ENCODE data around the gene SLC26A3.
A peak's percentile ranks its signal among the peaks of the same experiment; 100 is the strongest.

Gene SLC26A3

DNA sequence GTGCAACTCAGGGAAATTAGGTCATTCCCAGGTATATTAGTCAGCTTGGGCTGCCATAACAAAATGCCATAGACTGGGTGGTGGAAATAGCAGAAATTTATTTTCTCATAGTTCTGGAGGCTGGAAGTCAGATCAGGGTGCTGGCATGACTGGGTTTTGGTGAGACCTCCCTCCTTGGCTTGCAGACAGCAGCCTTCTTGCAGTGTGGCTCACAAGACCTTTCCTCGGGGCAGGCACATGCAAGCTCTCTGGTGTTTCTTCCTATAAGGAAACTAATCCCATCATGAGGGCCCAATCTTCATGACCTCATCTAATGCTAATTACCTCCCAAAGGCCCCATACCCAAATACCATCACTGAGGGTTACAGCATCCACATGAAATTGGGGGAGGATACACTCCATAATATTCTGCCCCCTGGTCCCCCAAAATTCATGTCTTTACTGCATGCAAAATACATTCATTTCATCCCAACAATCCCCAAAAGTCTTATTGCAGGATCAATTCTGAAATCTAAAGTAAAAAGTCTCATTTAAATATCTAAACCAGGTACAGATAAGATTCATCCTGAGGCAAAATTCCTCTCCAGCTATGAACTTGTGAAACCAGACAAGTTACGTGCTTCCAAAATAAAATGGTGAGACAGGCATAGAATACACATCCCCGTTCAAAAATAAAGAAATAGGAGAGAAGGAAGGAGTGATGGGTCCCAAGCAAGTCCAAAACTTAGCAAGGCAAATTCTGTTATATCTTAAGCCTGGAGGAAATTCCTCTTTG, 76.5 kb downstream of the SLC26A3 start:
- DNase-seq (ENCODE audit: low read depth) = no peak
- H3K4me3 ChIP-seq (ENCODE audit: low read depth, low read length) = no peak overlapping the region

GRCh38 chr7:107725138-107725740, 77.8 kb downstream of the SLC26A3 start:
- peak; percentile 71 for DNase-seq (ENCODE audit: low read depth)
- peak; percentile 55 for TF ChIP-seq CTCF (IDR thresholded peaks at IDR 0.05; ENCODE audit: low read depth, low read length)
- TF ChIP-seq, protein P1, sequence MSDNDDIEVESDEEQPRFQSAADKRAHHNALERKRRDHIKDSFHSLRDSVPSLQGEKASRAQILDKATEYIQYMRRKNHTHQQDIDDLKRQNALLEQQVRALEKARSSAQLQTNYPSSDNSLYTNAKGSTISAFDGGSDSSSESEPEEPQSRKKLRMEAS (IDR thresholded peaks at IDR 0.05; ENCODE audit: low read depth, low read length) = no peak
- H3K4me3 ChIP-seq (ENCODE audit: low read depth, low read length) = no peak overlapping the region

More for the DNA sequence above, 76.5 kb downstream of the SLC26A3 start:
- TF ChIP-seq CTCF (IDR thresholded peaks at IDR 0.05; ENCODE audit: low read depth, low read length) (no peak), MYC (IDR thresholded peaks at IDR 0.05; ENCODE audit: low read depth, low read length) (no peak)

- no peak for DNase-seq (ENCODE audit: low read depth)
- no peak for TF ChIP-seq POLR2A (IDR thresholded peaks at IDR 0.05; ENCODE audit: extremely low read depth, insufficient read length)
- no peak for TF ChIP-seq MYC (IDR thresholded peaks at IDR 0.05; ENCODE audit: low read depth, low read length)
- no peak for TF ChIP-seq CTCF (IDR thresholded peaks at IDR 0.05; ENCODE audit: low read depth, low read length)
- TF ChIP-seq, protein P1 (IDR thresholded peaks at IDR 0.05; ENCODE audit: low read depth, low read length) = no peak
- H3K4me3 ChIP-seq (ENCODE audit: low read depth, low read length) = no peak overlapping the region
Observed at GRCh38 chr7:107723255-107723654, 79.8 kb downstream of the SLC26A3 start.

DNA sequence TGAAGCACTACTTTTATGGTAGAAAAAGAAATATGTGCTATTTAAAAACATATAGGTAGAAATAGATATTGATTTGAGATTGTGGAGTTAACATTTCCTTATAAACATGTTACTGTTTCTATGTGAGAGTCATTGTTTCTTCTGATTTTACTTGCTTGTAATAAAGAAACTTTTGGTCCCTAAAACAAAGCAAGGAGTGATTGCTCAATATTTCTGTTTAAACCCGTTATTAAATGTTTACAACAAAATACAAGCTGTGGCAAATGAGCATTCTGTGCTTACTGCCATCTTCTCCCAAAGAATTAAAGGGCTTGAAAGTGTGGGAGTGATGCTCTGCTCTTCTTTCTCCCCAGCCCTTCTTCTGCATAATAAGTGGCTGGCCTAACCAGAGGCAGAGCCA, 81.7 kb downstream of the SLC26A3 start:
- no peak for DNase-seq (ENCODE audit: low read depth)
- no peak overlapping the region for H3K4me3 ChIP-seq (ENCODE audit: low read depth, low read length)
- no peak for TF ChIP-seq MYC (IDR thresholded peaks at IDR 0.05; ENCODE audit: low read depth, low read length)
- no peak for TF ChIP-seq CTCF (IDR thresholded peaks at IDR 0.05; ENCODE audit: low read depth, low read length)
- TF ChIP-seq, protein P1 (IDR thresholded peaks at IDR 0.05; ENCODE audit: low read depth, low read length) = no peak
- no peak for TF ChIP-seq POLR2A (IDR thresholded peaks at IDR 0.05; ENCODE audit: extremely low read depth, insufficient read length)

GRCh38 chr7:107718456-107719193, 84.4 kb downstream of the SLC26A3 start:
- no peak for DNase-seq (ENCODE audit: low read depth)
- H3K4me3 ChIP-seq (ENCODE audit: low read depth, low read length) = no peak overlapping the region
- TF ChIP-seq MYC (IDR thresholded peaks at IDR 0.05; ENCODE audit: low read depth, low read length) = no peak

DNA sequence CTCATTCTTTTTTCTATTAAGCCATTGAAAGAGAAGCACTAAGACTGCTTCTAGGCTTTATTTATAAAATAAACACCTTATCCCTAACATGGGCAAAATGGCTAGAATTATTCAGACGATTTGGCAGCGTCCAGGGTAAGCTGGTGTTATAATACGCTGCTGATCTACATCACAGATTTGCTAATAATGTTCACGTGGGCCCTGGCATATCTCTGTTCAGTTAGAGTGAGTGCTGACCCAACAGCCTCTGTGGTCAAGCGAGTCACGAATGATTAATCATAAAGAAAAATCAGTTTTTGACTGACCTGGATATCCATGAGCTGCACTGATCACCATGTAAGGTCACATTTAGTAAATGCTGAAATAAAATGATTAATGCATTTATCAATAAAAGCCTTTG, 87.5 kb downstream of the SLC26A3 start:
- DNase-seq (ENCODE audit: low read depth) = no peak
- TF ChIP-seq, protein P1 (IDR thresholded peaks at IDR 0.05; ENCODE audit: low read depth, low read length) = no peak
- TF ChIP-seq POLR2A (IDR thresholded peaks at IDR 0.05; ENCODE audit: extremely low read depth, insufficient read length) = no peak
- TF ChIP-seq CTCF (IDR thresholded peaks at IDR 0.05; ENCODE audit: low read depth, low read length) = no peak
- no peak overlapping the region for H3K4me3 ChIP-seq (ENCODE audit: low read depth, low read length)

Data from NB4 (cell line).